Middle frontal gyrus (tissue), 1 donor: ENCODE measurements around the gene HSF2.
A peak's percentile ranks its signal among the peaks of the same experiment; 100 is the strongest.

Source experiments
- DNase-seq: peaks from one replicate; pipeline ENCODE4 v3.0.0-alpha.2; 2015; ENCODE audit warnings: low spot score; ENCODE audit errors: extremely low spot score

Gene HSF2

GRCh38 chr6:122399348-122400120 is at the start of gene HSF2:
Gene HSF2, plus strand, starts transcription at chr6:122399652. Its CDS starts 86 bp downstream, at chr6:122399738.
- DNase-seq = peak; percentile 98

- no peak for DNase-seq
These were observed 46.3 kb upstream of the HSF2 start for GRCh38 chr6:122352981-122353664.

- no peak for DNase-seq
These were observed 38.6 kb upstream of the HSF2 start for GRCh38 chr6:122360809-122361208.

- DNase-seq = no peak
These were observed 38.0 kb upstream of the HSF2 start for GRCh38 chr6:122361314-122361979.

- no peak for DNase-seq
These were observed 35.5 kb upstream of the HSF2 start for GRCh38 chr6:122363769-122364483.

- DNase-seq = no peak
These were observed 33.6 kb upstream of the HSF2 start for GRCh38 chr6:122365775-122366403.

- no peak for DNase-seq
These were observed 32.3 kb upstream of the HSF2 start for GRCh38 chr6:122367171-122367570.

GRCh38 chr6:122369536-122369935 is 29.9 kb upstream of the HSF2 start:
- DNase-seq = no peak

GRCh38 chr6:122372647-122373046 is 26.8 kb upstream of the HSF2 start:
- DNase-seq = no peak

GRCh38 chr6:122374307-122374706 is 25.1 kb upstream of the HSF2 start:
- no peak for DNase-seq

- no peak for DNase-seq
These were observed 23.2 kb upstream of the HSF2 start for GRCh38 chr6:122376246-122376645.

GRCh38 chr6:122381494-122382265 is 17.8 kb upstream of the HSF2 start:
- peak; percentile 31 for DNase-seq

GRCh38 chr6:122385857-122386612 is 13.4 kb upstream of the HSF2 start:
- no peak for DNase-seq

GRCh38 chr6:122388945-122389344 is 10.5 kb upstream of the HSF2 start:
- DNase-seq = no peak

- no peak for DNase-seq
These were observed 9.6 kb upstream of the HSF2 start for GRCh38 chr6:122389704-122390372.

GRCh38 chr6:122392564-122393350 is 6.7 kb upstream of the HSF2 start:
- no peak for DNase-seq

- DNase-seq = no peak
These were observed 6.0 kb upstream of the HSF2 start for GRCh38 chr6:122393351-122393896.

GRCh38 chr6:122394016-122394415 is 5.4 kb upstream of the HSF2 start:
- no peak for DNase-seq
